Activated naive CD4-positive, alpha-beta T cell treated with anti-CD3 and anti-CD28 coated beads, Interleukin-2, amount 10 ng/mL, durations not matched to agents 7 days and 5 days (primary cell): Measurements from ENCODE around the gene ALK.

ENCODE experiments used
- CTCF ChIA-PET: fragments of 350-600 bp; sonication (Branson Sonifier 250); formaldehyde crosslinking; loops from one replicate; lab custom pipeline; 2021; ENCODE audit warnings: antibody characterized with exemption; lab: Charles Lee
- DNase-seq: peaks from one replicate; pipeline ENCODE4 v3.0.0-alpha.2; 2020
- H3K27ac Mint-ChIP-seq: one replicate; pipeline ENCODE4 v1.8.0; 2021; ENCODE audit warnings: mild to moderate bottlenecking, moderate library complexity, mixed read lengths
- H3K27me3 Mint-ChIP-seq: one replicate; pipeline ENCODE4 v1.8.0; 2021; ENCODE audit warnings: mild to moderate bottlenecking, mixed read lengths
- H3K36me3 Mint-ChIP-seq: one replicate; pipeline ENCODE4 v1.8.0; 2021; ENCODE audit warnings: mixed read lengths
- H3K4me1 Mint-ChIP-seq: one replicate; pipeline ENCODE4 v1.8.0; 2021; ENCODE audit warnings: mixed read lengths
- H3K4me3 Mint-ChIP-seq: one replicate; pipeline ENCODE4 v1.8.0; 2021; ENCODE audit warnings: mild to moderate bottlenecking, moderate library complexity, mixed read lengths
- H3K9me3 Mint-ChIP-seq: one replicate; pipeline ENCODE4 v1.8.0; 2021; ENCODE audit warnings: mixed read lengths

ALK gene

GRCh38 chr2:29660201-29660600, 261.2 kb downstream of the ALK start:
- no peak overlapping the region for H3K27ac Mint-ChIP-seq
- H3K9me3 Mint-ChIP-seq = no peaks in the 10 kb centered on the region
- CTCF ChIA-PET = no interaction called here
- H3K4me1 Mint-ChIP-seq = no peaks in the 10 kb centered on the region
- DNase-seq = no peak
- peaks cover 8% of the 10 kb centered on the region for H3K27me3 Mint-ChIP-seq
- no peak overlapping the region for H3K4me3 Mint-ChIP-seq
- H3K36me3 Mint-ChIP-seq = no peaks in the 10 kb centered on the region

GRCh38 chr2:29659178-29659577, 262.2 kb downstream of the ALK start:
- Mint-ChIP-seq H3K27me3 (peaks cover 8% of the 10 kb centered on the region), H3K4me1 (no peaks in the 10 kb centered on the region), H3K36me3 (no peaks in the 10 kb centered on the region), H3K4me3 (no peak overlapping the region), H3K27ac (no peak overlapping the region), H3K9me3 (no peaks in the 10 kb centered on the region)
- no peak for DNase-seq
- CTCF ChIA-PET = no interaction called here

DNA sequence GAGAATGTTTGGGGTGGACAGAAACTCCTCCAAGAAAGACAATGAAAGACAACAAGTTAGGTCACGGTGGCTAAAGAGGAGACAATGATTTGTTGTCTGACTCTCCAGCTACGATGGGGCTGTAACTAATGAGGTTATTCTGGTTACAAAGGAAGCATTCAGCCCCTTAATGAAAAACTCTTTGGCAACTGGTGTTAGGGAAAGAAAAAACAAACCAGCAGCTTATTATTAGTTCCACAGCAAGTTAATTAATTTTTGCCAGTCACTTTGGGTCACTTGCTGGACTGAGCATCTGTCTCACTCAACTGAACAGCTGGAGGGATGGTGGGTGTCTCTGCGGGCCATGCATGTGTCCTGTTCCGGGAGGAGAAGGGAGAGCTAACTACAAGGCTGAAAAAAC, 263.7 kb downstream of the ALK start:
- no peak for DNase-seq
- H3K36me3 Mint-ChIP-seq = no peaks in the 10 kb centered on the region
- CTCF ChIA-PET = no interaction called here
- no peak overlapping the region for H3K27ac Mint-ChIP-seq
- H3K4me3 Mint-ChIP-seq = no peak overlapping the region
- H3K9me3 Mint-ChIP-seq = no peaks in the 10 kb centered on the region
- no peaks in the 10 kb centered on the region for H3K4me1 Mint-ChIP-seq
- H3K27me3 Mint-ChIP-seq = peaks cover 8% of the 10 kb centered on the region

- Mint-ChIP-seq H3K36me3 (no peaks in the 10 kb centered on the region), H3K4me1 (no peaks in the 10 kb centered on the region), H3K27ac (no peak overlapping the region), H3K27me3 (peaks cover 7% of the 10 kb centered on the region), H3K9me3 (no peaks in the 10 kb centered on the region), H3K4me3 (no peak overlapping the region)
- DNase-seq = no peak
- CTCF ChIA-PET = interaction anchor here (1.6 kb wide), 1 partner anchor 50 kb away, joined by 3 read pairs; no protein-coding TSS in a partner anchor
These were observed 265.8 kb downstream of the ALK start for GRCh38 chr2:29655391-29656086.

- no peak for DNase-seq
- Mint-ChIP-seq H3K27me3 (no peaks in the 10 kb centered on the region), H3K27ac (no peak overlapping the region), H3K4me1 (no peaks in the 10 kb centered on the region), H3K9me3 (peaks cover 6% of the 10 kb centered on the region), H3K4me3 (no peak overlapping the region), H3K36me3 (no peaks in the 10 kb centered on the region)
- CTCF ChIA-PET = no interaction called here
These were observed 270.7 kb downstream of the ALK start for GRCh38 chr2:29650631-29651097.

DNA sequence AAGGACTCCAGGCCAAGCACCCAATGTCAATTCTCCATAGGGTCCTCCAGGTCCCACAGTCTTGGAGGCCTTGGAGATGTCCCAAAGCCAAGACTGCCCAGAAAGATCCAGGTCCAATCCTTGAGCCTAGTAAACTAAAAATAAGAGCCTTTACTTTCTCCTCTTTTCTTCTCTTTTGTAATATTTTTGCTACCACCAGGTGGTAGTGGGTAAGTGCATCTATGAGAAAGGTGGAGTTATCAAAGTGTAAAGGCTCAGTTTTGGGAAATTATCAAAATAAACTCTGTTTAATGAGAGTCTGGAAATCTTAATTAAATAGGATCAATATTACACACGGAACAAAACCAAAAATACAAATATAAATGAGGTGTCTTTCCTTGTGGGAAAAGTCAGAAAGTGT, 276.4 kb downstream of the ALK start:
- Mint-ChIP-seq H3K4me1 (no peaks in the 10 kb centered on the region), H3K9me3 (peaks cover 6% of the 10 kb centered on the region), H3K4me3 (no peak overlapping the region), H3K27me3 (no peaks in the 10 kb centered on the region), H3K27ac (no peak overlapping the region), H3K36me3 (no peaks in the 10 kb centered on the region)
- CTCF ChIA-PET = no interaction called here
- DNase-seq = no peak

- Mint-ChIP-seq H3K27me3 (no peaks in the 10 kb centered on the region), H3K36me3 (no peaks in the 10 kb centered on the region), H3K4me1 (no peaks in the 10 kb centered on the region), H3K27ac (no peak overlapping the region), H3K9me3 (no peaks in the 10 kb centered on the region), H3K4me3 (no peak overlapping the region)
- no peak for DNase-seq
- CTCF ChIA-PET = no interaction called here
These were observed 278.2 kb downstream of the ALK start for GRCh38 chr2:29643196-29643595.

DNA sequence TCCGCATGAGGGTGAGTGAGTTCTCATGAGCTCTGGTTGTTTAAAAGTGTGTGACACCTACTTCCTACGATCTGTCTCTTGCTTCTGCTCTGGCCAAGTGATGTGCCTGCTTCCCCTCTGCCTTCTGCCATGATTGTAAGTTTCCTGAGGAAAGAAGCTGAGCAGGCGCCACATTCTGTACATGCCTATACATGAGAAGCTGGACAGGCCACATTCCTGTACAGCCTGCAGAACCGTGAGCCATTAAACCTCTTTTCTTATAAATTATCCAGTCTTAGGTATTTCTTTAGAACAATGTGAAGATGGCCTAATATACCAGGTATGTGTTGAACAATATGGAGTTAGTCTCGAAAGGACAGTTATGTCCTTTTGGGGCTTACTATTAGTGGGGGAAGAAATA, 281.0 kb downstream of the ALK start:
- CTCF ChIA-PET = no interaction called here
- H3K4me1 Mint-ChIP-seq = no peaks in the 10 kb centered on the region
- H3K27me3 Mint-ChIP-seq = no peaks in the 10 kb centered on the region
- no peak for DNase-seq
- H3K27ac Mint-ChIP-seq = no peak overlapping the region
- no peaks in the 10 kb centered on the region for H3K36me3 Mint-ChIP-seq
- H3K4me3 Mint-ChIP-seq = no peak overlapping the region
- no peaks in the 10 kb centered on the region for H3K9me3 Mint-ChIP-seq

DNA sequence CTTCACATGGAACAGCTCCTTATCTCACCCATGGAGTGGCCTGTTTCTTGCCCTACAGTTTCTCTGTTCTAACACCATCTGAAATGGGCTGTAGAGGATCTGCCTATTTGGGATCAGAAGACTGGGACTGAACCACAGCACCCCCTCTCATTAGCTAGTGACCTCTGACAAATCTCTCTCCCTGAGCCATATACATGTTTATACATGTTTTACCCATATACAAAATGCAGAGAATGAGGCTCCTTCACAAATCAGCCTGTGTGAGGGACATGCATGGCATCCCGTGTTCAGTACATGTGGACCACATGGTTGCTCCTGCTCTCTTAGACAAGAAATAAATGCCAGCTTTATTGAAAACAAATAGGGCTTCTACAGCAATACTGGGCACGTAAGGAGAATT, 282.7 kb downstream of the ALK start:
- Mint-ChIP-seq H3K27me3 (no peaks in the 10 kb centered on the region), H3K27ac (no peak overlapping the region), H3K4me3 (no peak overlapping the region), H3K9me3 (no peaks in the 10 kb centered on the region), H3K4me1 (no peaks in the 10 kb centered on the region), H3K36me3 (no peaks in the 10 kb centered on the region)
- DNase-seq = no peak
- CTCF ChIA-PET = no interaction called here

- Mint-ChIP-seq H3K27ac (no peak overlapping the region), H3K4me1 (no peaks in the 10 kb centered on the region), H3K27me3 (peaks cover 5% of the 10 kb centered on the region), H3K9me3 (no peaks in the 10 kb centered on the region), H3K36me3 (no peaks in the 10 kb centered on the region), H3K4me3 (no peak overlapping the region)
- DNase-seq = no peak
- CTCF ChIA-PET = no interaction called here
These were observed 286.5 kb downstream of the ALK start for GRCh38 chr2:29634916-29635315.

GRCh38 chr2:29632018-29632417, 289.4 kb downstream of the ALK start:
- Mint-ChIP-seq H3K27me3 (peaks cover 10% of the 10 kb centered on the region), H3K27ac (no peak overlapping the region), H3K4me1 (no peaks in the 10 kb centered on the region), H3K4me3 (no peak overlapping the region), H3K36me3 (no peaks in the 10 kb centered on the region), H3K9me3 (no peaks in the 10 kb centered on the region)
- CTCF ChIA-PET = no interaction called here
- DNase-seq = no peak

DNA sequence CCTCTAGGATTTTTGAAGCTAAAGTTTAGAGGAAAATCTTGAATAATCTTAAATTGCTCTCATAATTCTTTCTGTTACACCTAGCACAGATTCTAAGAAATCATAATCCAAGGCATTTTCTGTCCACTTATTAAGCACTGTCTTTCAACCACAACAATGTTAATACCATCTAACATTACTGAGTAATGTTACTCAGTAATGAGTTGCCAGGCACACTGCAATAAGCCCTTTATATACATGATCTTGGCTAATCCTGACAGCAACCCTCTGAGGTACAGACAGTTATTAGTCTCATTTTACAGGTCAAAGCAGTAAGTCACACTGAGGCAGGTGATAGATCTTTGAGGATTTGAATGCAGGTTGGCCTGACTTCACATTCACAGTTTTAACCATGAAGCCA, 291.9 kb downstream of the ALK start:
- no peaks in the 10 kb centered on the region for H3K9me3 Mint-ChIP-seq
- no peak for DNase-seq
- no peak overlapping the region for H3K27ac Mint-ChIP-seq
- H3K27me3 Mint-ChIP-seq = peaks cover 16% of the 10 kb centered on the region
- H3K36me3 Mint-ChIP-seq = no peaks in the 10 kb centered on the region
- H3K4me1 Mint-ChIP-seq = no peaks in the 10 kb centered on the region
- no peak overlapping the region for H3K4me3 Mint-ChIP-seq
- CTCF ChIA-PET = no interaction called here

GRCh38 chr2:29628862-29629261, 292.5 kb downstream of the ALK start:
- Mint-ChIP-seq H3K4me1 (no peaks in the 10 kb centered on the region), H3K27ac (no peak overlapping the region), H3K9me3 (no peaks in the 10 kb centered on the region), H3K36me3 (no peaks in the 10 kb centered on the region), H3K27me3 (peaks cover 19% of the 10 kb centered on the region), H3K4me3 (no peak overlapping the region)
- CTCF ChIA-PET = no interaction called here
- DNase-seq = no peak

- Mint-ChIP-seq H3K4me1 (no peaks in the 10 kb centered on the region), H3K9me3 (no peaks in the 10 kb centered on the region), H3K4me3 (no peak overlapping the region), H3K27me3 (peaks cover 19% of the 10 kb centered on the region), H3K36me3 (no peaks in the 10 kb centered on the region), H3K27ac (no peak overlapping the region)
- CTCF ChIA-PET = no interaction called here
- no peak for DNase-seq
These were observed 293.2 kb downstream of the ALK start for GRCh38 chr2:29628108-29628745.

GRCh38 chr2:29627279-29627711, 294.1 kb downstream of the ALK start:
- Mint-ChIP-seq H3K4me1 (no peaks in the 10 kb centered on the region), H3K4me3 (no peak overlapping the region), H3K27ac (no peak overlapping the region), H3K27me3 (peaks cover 14% of the 10 kb centered on the region), H3K9me3 (no peaks in the 10 kb centered on the region), H3K36me3 (no peaks in the 10 kb centered on the region)
- CTCF ChIA-PET = no interaction called here
- no peak for DNase-seq
